Endothelial cell of umbilical vein (primary cell): ENCODE data around the gene TGFBI. TPM values are rescaled to one million over a fixed set of nuclear protein-coding genes. Genes with fewer than 3 reads are reported as not detected.

ENCODE experiments used
- BruUV-seq: library from RNA; stranded (reverse); fragments of 400-500 nt; replicated peaks from 2 replicates; lab custom pipeline; 2021; lab: Mats Ljungman, UMichigan
- CTCF ChIA-PET: fragments of 300-600, 350-600 bp; sonication (Branson Sonifier 250); formaldehyde crosslinking; loops from one replicate; lab custom pipeline; 2021; ENCODE audit warnings: antibody characterized with exemption, inconsistent platforms; lab: Charles Lee
- POLR2A ChIA-PET: fragments of 300-600, 350-600 bp; sonication (Branson Sonifier 250); formaldehyde crosslinking; loops from one replicate; lab custom pipeline; 2021; ENCODE audit warnings: antibody characterized with exemption, inconsistent platforms; lab: Charles Lee
- DNase-seq: peaks from one replicate; pipeline ENCODE4 v3.0.0-alpha.2; 2011; ENCODE audit warnings: low read depth, low spot score
- FAIRE-seq: peaks from 2 replicates; lab custom pipeline; 2011; peaks lifted over from hg19 to GRCh38; lab: Jason Lieb, UNC
- H2AFZ ChIP-seq: 2 replicates; pipeline ENCODE4 v1.6.0; 2012; ENCODE audit warnings: low read depth, low read length, control low read depth, inconsistent platforms
- H3K27ac ChIP-seq: 2 replicates; pipeline ENCODE4 v1.5.1; 2011; ENCODE audit warnings: low read depth, mild to moderate bottlenecking, control low read depth, low read length, moderate library complexity; ENCODE audit not compliant: insufficient read depth
- H3K27me3 ChIP-seq, 2 experiments: 2 replicates each; pipeline versions ENCODE4 v1.6.0 to v1.6.1; 2011; ENCODE audit warnings: low read length in 2 of 2, mixed read lengths in 1 of 2; ENCODE audit not compliant: control insufficient read depth in 2 of 2, insufficient read depth in 2 of 2
- H3K36me3 ChIP-seq, 2 experiments: 2 replicates in 1 of 2; 3 replicates in 1 of 2; pipeline ENCODE4 v1.5.1; 2011; ENCODE audit warnings: low read length in 2 of 2, mild to moderate bottlenecking in 1 of 2, moderate library complexity in 1 of 2; ENCODE audit not compliant: control insufficient read depth in 2 of 2, insufficient read depth in 2 of 2; ENCODE audit errors: extremely low read depth in 1 of 2
- H3K4me1 ChIP-seq: 3 replicates; pipeline ENCODE4 v1.5.1; 2011; ENCODE audit warnings: mild to moderate bottlenecking, low read length; ENCODE audit not compliant: control insufficient read depth, insufficient read depth; ENCODE audit errors: extremely low read depth
- H3K4me2 ChIP-seq: 2 replicates; pipeline ENCODE4 v1.6.1; 2011; ENCODE audit warnings: low read length, control low read depth, mixed read lengths; ENCODE audit not compliant: insufficient read depth
- H3K4me3 ChIP-seq, 3 experiments: fragments of 200-600 bp in 1 of 3; sonication (generic), shearing (Covaris generic) in 1 of 3; replicated peaks in 1 of 3; 2 replicates each; pipeline ENCODE4 v1.5.1; 2011 to 2016; ENCODE audit warnings: control low read depth in 3 of 3, low read length in 3 of 3, mild to moderate bottlenecking in 2 of 3, inconsistent platforms in 1 of 3, low read depth in 1 of 3, moderate library complexity in 1 of 3; ENCODE audit not compliant: insufficient read depth in 1 of 3
- H3K79me2 ChIP-seq: 2 replicates; pipeline ENCODE4 v1.6.0; 2012; ENCODE audit warnings: low read length, inconsistent platforms; ENCODE audit not compliant: control insufficient read depth, insufficient read depth
- H3K9ac ChIP-seq: replicated peaks from 2 replicates; pipeline ENCODE3; 2011; ENCODE audit warnings: low read length, control low read depth; ENCODE audit not compliant: insufficient read depth; ENCODE audit errors: extremely low read depth
- H3K9me1 ChIP-seq: replicated peaks from 3 replicates; pipeline ENCODE4 v1.6.0; 2011; ENCODE audit warnings: mild to moderate bottlenecking, low read length; ENCODE audit not compliant: control insufficient read depth, insufficient read depth; ENCODE audit errors: extremely low read depth
- H3K9me3 ChIP-seq: replicated peaks from 2 replicates; pipeline ENCODE4 v1.5.1; 2012; ENCODE audit warnings: low read length, inconsistent platforms; ENCODE audit not compliant: control insufficient read depth, insufficient read depth
- H4K20me1 ChIP-seq: replicated peaks from 2 replicates; pipeline ENCODE3; 2011; ENCODE audit warnings: mild to moderate bottlenecking, low read length; ENCODE audit not compliant: control insufficient read depth, insufficient read depth; ENCODE audit errors: extremely low read depth
- EZH2 ChIP-seq: IDR thresholded peaks from 2 replicates; pipeline ENCODE4 v1.6.1; 2012; ENCODE audit warnings: borderline replicate concordance, low read depth, mild to moderate bottlenecking, moderate library complexity, low read length, inconsistent platforms; ENCODE audit not compliant: severe bottlenecking
- MAX ChIP-seq: IDR thresholded peaks from 2 replicates; pipeline ENCODE4 v1.6.1; 2011; ENCODE audit not compliant: insufficient read depth, insufficient read length
- dilution Hi-C: fragments of 300-500 bp; cut with MboI; formaldehyde crosslinking; loops from one replicate; pipeline ENCODE4 v1.15.0; 2019; ENCODE audit warnings: low sequenced_read_pairs; ENCODE audit not compliant: extremely low pct_ligation_motif_present
- intact Hi-C: fragments of 100-400 bp; cut with micrococcal nuclease; formaldehyde crosslinking; loops from one replicate; pipeline ENCODE4 v1.10.0; 2022
- polyA plus RNA-seq, 4 experiments: library from polyadenylated mRNA; depleted of rRNA in 3 of 4; stranded (reverse) in 3 of 4; unstranded in 1 of 4; fragments of >200 nt; gene quantifications; 2 replicates each; pipeline versions ENCODE4 v1.2.1 to v1.2.3, GENCODE V29; 2011 to 2012; ENCODE audit warnings: missing spikeins in 1 of 4
- total RNA-seq: library from RNA; stranded (reverse); gene quantifications from 2 replicates; pipeline ENCODE4 v1.2.3, GENCODE V29; 2021
- TF ChIP-seq, protein P1 (sequence below), 2 donors: IDR thresholded peaks; 1 replicate in 1 of 2; 2 replicates in 1 of 2; pipeline ENCODE4 v1.5.1; 2011; ENCODE audit warnings: low read length in 2 of 2, mild to moderate bottlenecking in 2 of 2, moderate library complexity in 2 of 2, control low read depth in 1 of 2, inconsistent platforms in 1 of 2, low read depth in 1 of 2; ENCODE audit not compliant: insufficient read depth in 1 of 2; ENCODE audit errors: extremely low read depth in 1 of 2

The TGFBI gene
- total and polyA plus RNA-seq, 2 donors (not counting 3 experiments of a cell fraction or from before 2014, with no cell fraction given) = 6.5 to 18.9 TPM

- FAIRE-seq (no peak), DNase-seq (no peak)
- ChIA-PET CTCF (interaction anchor here (0.9 to 3.7 kb wide), 5 partner anchors 10 to 132 kb away, joined by 3 to 26 read pairs (median 4); no protein-coding TSS in a partner anchor), POLR2A (no interaction called here)
- no peak overlapping the region for H3K27ac ChIP-seq
- peaks cover 10 to 21% of the 10 kb centered on the region in 2 experiments for H3K27me3 ChIP-seq
- no peaks in the 10 kb centered on the region for H4K20me1 ChIP-seq
- H3K4me1 ChIP-seq = peaks cover 13% of the 10 kb centered on the region
- H3K9ac ChIP-seq = no peak overlapping the region
- no peak overlapping the region for H2AFZ ChIP-seq
- no peaks in the 10 kb centered on the region for H3K79me2 ChIP-seq
- intact Hi-C loops (no loop called here), dilution Hi-C loops (no loop called here)
- no peaks in the 10 kb centered on the region for H3K9me1 ChIP-seq
- H3K9me3 ChIP-seq = no peaks in the 10 kb centered on the region
- no peak overlapping the region for H3K4me3 ChIP-seq
- no peak for TF ChIP-seq EZH2
- H3K4me2 ChIP-seq = no peak overlapping the region
- BruUV-seq = no TSS peak
- H3K36me3 ChIP-seq = no peaks in the 10 kb centered on the region
Measured at GRCh38 chr5:136076881-136077445, 48.2 kb downstream of the TGFBI start.

GRCh38 chr5:136079195-136079985, 50.6 kb downstream of the TGFBI start:
- FAIRE-seq = no peak
- H3K4me2 ChIP-seq = peak overlapping the region; percentile 100
- peaks cover 13% of the 10 kb centered on the region for H3K4me1 ChIP-seq
- peak; percentile 49 for DNase-seq
- ChIA-PET CTCF (interaction anchor here (0.6 to 4.7 kb wide), 10 partner anchors 10 to 189 kb away, joined by 3 to 117 read pairs (median 6); no protein-coding TSS in a partner anchor), POLR2A (no interaction called here)
- no peaks in the 10 kb centered on the region for H3K9me1 ChIP-seq
- no peaks in the 10 kb centered on the region for H4K20me1 ChIP-seq
- no peak overlapping the region for H3K27ac ChIP-seq
- H3K27me3 ChIP-seq = peaks cover 15 to 30% of the 10 kb centered on the region in 2 experiments
- dilution Hi-C loops (no loop called here), intact Hi-C loops (no loop called here)
- H3K79me2 ChIP-seq = no peaks in the 10 kb centered on the region
- no peaks in the 10 kb centered on the region for H3K9me3 ChIP-seq
- H3K9ac ChIP-seq = peak overlapping the region; percentile 49
- H3K4me3 ChIP-seq = peak overlapping the region; percentile 55 to 84 (median 64)
- peak overlapping the region; percentile 88 for H2AFZ ChIP-seq
- TF ChIP-seq, protein P1, sequence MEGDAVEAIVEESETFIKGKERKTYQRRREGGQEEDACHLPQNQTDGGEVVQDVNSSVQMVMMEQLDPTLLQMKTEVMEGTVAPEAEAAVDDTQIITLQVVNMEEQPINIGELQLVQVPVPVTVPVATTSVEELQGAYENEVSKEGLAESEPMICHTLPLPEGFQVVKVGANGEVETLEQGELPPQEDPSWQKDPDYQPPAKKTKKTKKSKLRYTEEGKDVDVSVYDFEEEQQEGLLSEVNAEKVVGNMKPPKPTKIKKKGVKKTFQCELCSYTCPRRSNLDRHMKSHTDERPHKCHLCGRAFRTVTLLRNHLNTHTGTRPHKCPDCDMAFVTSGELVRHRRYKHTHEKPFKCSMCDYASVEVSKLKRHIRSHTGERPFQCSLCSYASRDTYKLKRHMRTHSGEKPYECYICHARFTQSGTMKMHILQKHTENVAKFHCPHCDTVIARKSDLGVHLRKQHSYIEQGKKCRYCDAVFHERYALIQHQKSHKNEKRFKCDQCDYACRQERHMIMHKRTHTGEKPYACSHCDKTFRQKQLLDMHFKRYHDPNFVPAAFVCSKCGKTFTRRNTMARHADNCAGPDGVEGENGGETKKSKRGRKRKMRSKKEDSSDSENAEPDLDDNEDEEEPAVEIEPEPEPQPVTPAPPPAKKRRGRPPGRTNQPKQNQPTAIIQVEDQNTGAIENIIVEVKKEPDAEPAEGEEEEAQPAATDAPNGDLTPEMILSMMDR (IDR thresholded peaks at IDR 0.05; ENCODE audit: extremely low read depth in 1 of 2, insufficient read depth in 1 of 2, low read depth in 1 of 2, low read length in 2 of 2) = peak; percentile 34 to 51
- no peak for TF ChIP-seq MAX
- no TSS peak for BruUV-seq
- H3K36me3 ChIP-seq = no peaks in the 10 kb centered on the region
